Thyroid gland (tissue), 4 donors: ENCODE data around the gene ETHE1.

Experiments
- CTCF ChIP-seq, 6 experiments: fragments of 200-600 bp in 3 of 6; fragments of 450-650 bp in 3 of 6; sonication (generic) in 3 of 6; IDR thresholded peaks; one replicate each; pipeline ENCODE4 v1.5.1; 2016 to 2019; ENCODE audit warnings: antibody characterized with exemption in 6 of 6, mild to moderate bottlenecking in 2 of 6, inconsistent platforms in 1 of 6, moderate library complexity in 1 of 6
- POLR2A ChIP-seq, 2 donors: fragments of 450-650 bp; IDR thresholded peaks; one replicate each; pipeline ENCODE4 v1.6.1; 2017; ENCODE audit warnings: antibody characterized with exemption in 2 of 2, mild to moderate bottlenecking in 2 of 2, moderate library complexity in 1 of 2

- TF ChIP-seq POLR2A (IDR thresholded peaks at IDR 0.05) (no peak), CTCF (IDR thresholded peaks at IDR 0.05) (no peak)
These were observed 7.4 kb upstream of the ETHE1 start for GRCh38 chr19:43534305-43534815.
